ENCODE data around the gene APOA1. TPM values are rescaled to one million over a fixed set of nuclear protein-coding genes. Genes with fewer than 3 reads are reported as not detected.
"Not testable (repeated sequence)": the region's sequence is repeated elsewhere in the genome, so short reads cannot be mapped to it uniquely, and the experiment has no call there.

Gene APOA1
- total RNA-seq, 1 donor from 2014 or later, result 1.6 TPM

DNA sequence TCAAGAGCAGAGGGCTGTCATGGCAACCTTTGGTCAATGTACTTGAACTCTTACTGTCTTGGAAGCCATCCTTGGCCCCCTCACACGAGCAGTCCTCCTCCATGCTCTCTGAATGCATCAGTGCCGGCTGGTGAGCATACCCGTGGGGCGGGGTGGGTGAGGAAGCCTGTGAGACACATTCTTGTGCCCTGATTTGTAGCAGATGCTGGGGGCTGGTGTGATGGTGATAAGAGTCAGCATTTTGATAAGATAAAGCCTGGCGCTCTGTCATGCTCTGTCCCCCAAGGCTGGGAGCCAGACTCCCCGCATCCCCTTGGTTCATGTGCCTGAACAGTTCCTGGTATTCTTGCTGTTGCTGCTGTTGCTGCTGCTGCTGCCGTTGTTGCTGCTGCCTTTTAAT, 20.5 kb upstream of the APOA1 start:
- DNase-seq, result no peak

DNA sequence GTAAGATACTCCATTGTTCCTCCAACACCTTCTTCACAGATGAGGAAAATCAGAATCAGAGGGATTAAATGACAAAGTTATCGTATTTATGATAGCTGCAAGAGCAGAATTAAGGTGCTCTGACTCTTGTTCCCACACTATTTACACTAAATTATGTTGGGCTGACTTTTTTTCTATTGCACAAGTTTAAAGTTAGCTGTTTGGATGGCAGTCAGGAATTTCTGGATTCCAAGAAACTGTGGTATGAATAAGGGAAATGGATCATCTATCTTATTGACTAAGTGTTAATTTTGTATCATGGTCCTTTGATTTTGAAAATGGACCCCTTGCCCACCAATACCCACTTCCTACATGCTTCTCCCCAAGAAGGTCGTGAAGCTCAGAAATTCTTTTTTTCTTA, 19.9 kb upstream of the APOA1 start:
- no peak for DNase-seq

DNA sequence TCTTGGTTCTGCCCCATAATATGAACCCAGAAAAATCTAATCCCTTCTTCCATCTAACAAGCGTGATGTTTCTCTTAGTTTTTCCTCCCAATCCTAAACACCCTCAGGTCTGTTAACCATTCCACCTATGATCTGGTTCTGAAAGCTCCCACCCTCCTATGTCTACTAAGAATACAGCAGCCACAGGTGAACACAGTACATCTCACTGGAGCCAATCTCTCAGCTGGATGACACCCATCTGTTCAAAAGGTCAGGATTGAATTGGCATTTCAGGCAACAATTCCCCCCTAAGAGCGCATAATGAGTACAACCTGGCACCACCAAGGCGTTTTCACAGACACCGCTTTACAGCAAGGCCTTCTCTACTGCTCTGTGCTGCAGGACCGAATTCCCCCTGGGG, 19.0 kb upstream of the APOA1 start:
- DNase-seq, result no peak

DNA sequence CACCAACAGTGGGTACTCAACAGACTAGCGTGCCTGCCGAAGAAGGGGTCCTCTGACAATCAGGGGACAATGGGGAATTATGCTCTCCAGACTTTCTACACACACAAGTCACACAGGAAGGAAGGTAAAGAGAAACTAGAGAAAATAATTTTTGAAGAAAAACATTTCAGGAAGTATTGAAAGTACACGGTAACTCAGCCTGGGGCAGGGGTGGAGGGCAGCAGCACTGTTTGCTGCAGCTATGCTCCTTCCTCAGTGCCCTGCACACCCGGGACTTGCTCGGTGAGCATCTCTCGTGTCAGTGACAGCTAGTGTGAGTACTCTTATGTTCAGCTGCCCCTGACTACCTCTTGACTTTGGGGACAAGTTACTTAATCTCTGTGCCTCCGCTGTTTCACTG, 18.0 kb upstream of the APOA1 start:
- DNase-seq, result no peak

DNA sequence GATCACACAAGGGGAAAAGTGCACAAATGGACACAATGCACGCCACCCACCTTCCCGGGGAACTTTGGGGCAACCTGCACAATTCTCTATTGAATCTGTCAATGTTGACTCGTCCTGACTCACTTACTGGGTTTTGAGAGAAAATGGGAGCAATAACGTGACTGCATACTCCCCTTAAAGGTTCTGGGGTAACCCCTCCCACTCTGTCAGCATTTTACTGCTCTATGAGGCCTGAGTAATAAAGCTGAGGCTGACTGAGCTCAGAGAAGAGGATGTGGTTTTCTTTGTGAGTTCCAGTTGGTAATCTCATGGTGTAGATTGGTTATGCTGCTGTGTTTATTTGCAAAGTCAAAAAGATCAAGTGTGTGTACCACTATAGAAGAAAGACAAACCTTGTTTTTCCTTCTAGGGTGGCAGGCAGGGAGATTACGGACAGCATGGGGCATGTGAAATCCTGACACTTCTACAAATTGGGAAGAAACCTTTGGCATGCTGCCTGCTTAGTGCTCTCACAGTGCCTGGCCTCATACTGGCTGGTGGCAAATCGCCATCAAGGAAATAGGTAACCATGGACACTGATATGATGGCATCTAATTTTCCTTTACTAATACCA, 16.1 kb upstream of the APOA1 start:
- DNase-seq, result no peak

DNA sequence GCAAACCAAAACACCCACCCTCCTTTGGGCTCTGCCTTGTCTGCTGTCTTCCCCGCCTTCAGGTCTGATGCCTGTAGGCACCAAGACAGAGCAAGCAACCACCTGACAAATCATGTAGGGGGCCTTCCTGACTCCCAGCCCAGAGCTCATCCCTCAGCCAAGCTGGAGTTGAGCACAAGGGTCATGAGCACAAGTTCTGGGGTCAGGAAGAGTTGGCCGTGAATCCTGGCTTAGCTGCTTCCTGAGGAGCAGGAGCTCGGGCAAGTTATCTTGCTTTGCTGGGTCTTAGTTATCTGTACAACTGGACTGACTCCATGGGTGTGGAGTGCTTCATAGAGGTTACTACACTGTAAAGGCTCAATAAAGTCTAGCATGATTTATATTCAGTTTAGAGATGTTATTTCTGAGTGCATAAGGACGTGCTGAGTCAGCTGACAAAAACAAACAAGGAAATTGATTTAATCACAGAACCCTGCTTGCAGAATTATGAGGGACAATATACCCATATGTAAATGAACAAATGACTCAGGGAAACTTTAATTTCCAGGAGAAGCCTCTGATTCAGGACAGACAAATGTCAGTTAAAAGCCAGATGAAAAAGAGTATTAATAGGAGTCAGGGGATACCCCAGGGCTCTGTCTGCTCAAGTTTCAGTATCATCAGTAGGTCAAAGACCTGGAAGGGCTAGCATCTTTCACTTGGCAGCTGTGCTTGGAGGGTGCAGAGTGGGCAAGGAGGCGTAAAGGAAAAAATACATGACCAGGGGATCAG, 15.0 kb upstream of the APOA1 start:
- DNase-seq, result no peak

DNA sequence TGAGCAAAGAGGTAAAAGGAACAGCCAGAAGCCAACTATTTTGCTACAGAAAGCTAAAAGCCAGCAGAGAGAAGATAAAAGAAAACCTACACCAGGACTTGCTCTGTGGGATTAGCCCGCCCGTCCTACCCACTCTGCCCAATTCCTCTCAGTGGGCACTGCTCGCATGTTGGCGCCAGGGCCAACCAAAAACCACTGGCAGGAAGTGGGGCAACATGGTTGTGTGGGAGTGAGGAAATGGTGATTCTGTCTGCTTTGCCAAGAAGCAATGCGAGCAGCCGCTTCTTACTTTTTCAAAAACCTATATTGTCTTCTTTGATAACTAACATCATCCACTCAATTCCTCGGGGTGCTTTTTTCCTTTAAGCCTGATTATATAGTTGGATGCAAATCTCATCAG, 14.2 kb upstream of the APOA1 start:
- no peak for DNase-seq

DNA sequence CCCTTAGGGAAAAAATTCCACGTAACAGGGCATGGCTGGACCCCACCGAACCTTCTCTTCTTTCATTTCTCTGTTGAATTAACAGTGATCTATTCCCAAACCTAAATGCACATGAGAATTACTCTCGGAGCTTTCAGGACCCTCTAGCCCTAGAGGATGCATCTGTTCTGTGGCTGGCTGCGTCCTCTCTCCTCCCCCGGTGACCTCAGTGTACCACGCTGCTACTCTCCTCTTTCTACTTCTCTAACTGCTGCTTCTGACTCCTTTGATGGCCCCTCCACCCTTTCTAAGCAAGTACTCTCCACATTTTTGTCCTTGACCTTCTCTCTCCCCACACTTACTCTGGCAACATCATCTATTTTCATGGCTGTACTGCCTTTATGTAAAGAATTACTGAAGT, 12.1 kb upstream of the APOA1 start:
- no peak for DNase-seq

DNA sequence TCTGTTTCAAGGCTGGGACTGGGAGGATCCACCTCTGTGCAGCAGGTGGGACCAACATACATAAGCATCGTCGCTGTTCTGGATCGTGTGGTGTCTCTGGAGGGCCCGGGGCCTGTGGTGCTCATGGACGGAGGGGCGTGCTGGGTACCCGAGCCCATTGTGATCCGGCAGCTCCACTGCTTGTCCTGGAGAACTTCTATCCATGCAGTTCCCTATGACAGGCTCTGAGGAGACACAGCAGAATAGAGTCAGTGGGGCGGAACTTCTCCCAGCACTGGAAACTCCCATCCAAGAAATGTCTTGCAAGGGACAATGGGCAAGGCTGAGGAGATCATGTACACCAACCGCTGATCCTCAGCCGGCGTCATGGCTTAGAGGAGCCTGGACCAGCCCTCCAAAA, 11.6 kb upstream of the APOA1 start:
- DNase-seq, result no peak

DNA sequence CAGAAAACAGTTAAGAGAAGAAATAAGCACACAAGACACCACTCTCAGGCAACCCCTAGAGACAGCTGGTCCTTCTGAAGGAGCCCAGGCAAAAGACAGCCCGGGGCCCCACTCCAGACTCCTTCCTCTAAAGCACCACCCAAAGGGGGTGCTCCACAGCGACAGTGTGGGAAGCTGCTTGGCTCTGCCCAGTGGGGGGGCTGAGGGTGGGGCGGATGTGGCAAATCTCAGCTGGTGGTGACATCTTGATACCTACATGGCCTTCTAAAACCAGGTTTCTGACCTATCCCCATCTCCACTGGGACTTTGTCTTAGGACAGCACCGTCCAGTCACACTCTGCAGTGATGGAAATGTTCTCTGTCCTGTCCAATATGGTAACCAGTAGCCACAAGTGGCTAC, 10.2 kb upstream of the APOA1 start:
- no peak for DNase-seq

DNA sequence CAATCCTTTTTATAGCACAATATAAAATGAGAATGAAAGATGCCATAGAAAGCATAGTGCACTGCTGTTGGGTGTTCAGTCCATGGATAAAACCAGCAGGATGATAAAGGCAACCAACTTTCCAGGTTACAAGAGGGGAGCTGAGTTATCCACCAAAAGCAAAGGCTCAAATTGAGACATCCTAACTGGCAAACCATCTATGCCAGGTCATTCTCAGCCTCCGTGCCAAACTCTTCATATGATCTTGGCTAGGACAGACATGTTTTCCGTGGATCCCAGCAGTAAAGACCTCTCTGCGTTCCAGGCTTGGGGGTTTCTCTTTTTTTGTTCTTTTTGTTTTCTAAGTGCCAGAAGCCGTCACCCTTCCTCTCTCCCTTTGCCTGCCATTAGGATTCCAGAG, 7.3 kb upstream of the APOA1 start:
- DNase-seq, result no peak

DNA sequence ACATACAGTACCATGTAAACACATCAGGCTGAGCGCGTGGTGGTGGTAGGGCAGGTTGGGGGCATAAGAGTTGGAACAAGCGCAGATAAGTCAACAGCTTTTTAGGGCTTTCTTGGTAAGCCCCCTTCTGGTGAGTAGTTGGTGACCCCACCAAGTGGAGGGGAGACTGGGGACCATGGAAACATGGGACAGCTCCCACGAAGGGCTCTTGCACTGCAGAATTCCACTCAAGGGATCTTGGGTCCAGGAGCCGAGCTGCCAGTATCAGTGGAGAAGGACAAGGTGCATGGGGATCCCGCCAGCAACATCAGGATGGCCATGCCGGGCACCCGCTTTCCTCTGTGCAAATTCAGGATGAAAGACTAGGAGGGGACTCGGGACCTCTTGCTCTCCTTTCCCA, 6.2 kb upstream of the APOA1 start:
- no peak for DNase-seq

DNA sequence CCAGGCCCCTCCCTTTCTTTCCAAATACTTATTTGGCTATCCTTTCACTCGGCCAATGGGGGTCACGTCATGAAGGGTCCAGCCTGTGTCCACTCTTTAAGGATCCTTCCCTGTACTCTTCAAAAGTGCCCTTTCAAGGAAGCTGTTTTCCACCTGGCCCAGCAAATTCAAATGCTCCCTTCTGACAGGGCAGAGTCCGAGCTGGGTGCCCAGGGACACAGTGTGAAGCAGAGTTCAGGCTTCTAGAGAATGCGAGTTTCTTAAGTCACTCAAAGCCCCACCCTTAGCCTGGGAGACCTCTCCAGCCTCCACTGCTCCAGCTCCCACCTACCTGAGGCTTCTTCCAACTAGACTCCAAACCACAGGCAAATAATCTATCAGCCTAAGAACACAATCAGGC, 5.5 kb upstream of the APOA1 start:
- no peak for DNase-seq

DNA sequence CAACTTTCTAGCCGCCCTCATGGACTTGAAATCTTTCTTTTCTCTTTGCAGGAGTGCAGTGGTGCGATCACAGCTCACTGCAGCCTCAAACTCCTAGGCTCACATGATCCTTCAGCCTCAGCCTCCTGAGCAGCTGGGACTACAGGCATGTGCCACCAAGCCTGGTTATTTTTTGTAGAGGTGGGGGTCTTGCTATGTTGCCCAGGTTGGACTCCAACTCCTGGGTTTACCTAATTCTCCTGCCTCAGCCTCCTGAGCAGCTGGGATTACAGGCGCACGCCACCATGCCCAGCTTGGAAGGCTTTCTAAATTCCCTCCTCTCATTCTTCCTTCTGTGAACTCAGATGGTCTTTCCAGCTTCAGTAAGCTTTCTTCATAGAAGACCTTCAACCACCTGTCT, 4.7 kb upstream of the APOA1 start:
- DNase-seq, result no peak

DNA sequence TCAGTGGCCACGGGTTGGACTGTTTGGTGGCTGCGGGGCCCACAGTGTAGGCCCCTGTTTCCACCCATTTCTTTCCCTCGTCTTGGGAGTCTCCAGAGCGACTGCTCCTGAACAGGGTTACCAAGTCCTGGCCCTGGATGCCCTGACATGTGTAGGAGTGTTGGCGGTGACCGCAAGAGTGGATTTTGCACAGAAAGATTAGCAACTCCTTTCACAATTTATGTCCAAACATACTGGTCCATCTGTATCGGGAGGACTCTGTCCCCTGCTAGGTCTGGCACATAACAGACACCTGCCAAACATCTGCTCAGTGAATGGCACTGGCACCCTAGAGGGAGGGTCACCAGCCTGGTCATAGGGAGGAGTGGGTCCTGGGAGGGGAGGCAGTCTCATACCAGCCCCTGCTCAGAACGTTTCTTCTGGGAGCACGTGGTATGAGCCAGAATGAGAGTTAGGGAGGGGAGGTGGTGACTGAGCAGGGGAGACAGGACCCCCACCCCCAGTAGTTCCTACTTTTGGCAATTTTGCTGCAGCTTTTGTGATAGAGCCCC, 3.4 kb upstream of the APOA1 start:
- no peak for DNase-seq

DNA sequence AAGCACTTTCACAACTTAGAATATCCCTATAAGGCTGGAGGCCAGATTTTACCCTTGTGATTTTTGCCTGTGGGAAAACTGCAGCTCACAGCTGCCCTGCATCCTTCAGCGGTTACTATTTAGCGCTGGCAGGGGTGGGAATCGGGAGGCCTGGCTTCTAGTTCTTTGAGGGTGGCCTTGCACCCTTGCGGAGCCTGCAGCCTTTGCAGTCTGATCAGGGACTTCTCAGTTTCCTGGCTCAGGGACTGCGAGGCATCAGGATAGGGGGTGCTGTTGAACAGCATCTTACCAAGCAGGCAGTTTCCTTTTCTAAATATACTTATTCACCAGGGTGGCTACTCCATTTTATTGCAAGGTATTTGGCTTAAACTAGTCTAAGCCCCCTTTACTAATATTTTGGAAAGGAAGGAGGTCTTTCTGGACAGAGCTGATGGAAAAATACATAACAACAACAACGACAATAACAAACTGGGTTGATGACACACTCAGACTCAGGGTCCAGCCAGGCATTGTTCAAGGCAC, 2.9 kb upstream of the APOA1 start:
- DNase-seq, result no peak

DNA sequence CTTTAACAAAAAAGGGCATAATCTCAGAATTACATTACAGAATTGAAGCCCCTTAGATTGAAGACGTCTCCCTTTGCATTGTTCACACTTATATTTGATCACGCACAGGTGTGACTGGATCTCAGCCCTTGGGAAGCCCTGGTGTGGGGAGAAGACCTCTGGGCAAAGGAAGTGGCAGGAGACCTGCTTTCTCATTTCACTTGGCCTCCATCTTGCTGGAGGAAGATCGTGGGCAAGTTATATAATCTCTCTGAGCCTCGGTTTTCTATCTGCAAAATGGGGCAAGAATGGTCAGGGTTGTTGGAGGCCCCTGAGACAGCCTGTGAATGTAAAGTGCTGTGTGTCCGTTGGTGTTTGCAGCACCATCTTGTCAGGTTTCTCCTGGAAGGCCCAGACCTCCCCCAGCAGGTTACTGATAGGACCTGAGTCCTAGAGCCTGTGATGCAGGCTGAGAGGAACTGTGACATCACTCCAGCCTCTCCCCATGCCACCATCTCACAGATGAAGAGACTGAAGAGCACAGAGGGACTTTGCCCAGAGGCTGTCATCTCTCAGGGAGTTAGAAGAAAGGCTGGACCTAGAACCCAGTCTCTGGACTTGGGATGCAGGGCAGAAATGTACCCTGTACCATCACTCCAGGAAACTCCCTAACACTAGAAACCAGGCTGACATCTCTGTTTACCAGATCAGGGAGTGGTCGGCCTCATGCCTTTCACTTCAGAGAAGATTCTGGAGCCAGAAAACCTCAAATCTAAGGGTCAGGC, 1.1 kb upstream of the APOA1 start:
- no peak for DNase-seq

DNA sequence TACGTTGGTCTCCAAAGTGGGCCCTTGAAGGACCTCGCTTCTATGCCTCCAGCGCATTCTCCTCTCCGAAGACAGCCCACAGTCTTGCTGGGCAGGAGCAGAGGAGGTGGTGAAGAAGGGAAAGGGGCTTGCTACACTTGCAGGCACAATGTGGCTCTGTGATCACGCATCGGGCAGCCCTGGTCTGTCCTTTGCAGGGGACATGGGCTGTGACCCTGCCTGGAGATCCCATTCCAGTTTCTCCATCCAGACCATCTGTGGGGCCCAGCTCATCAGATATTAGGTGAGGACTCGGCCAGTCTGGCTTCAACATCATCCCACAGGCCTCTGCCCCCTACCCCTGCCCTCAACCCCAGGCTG, 810 bp downstream of the APOA1 start:
- DNase-seq, result no peak

DNA sequence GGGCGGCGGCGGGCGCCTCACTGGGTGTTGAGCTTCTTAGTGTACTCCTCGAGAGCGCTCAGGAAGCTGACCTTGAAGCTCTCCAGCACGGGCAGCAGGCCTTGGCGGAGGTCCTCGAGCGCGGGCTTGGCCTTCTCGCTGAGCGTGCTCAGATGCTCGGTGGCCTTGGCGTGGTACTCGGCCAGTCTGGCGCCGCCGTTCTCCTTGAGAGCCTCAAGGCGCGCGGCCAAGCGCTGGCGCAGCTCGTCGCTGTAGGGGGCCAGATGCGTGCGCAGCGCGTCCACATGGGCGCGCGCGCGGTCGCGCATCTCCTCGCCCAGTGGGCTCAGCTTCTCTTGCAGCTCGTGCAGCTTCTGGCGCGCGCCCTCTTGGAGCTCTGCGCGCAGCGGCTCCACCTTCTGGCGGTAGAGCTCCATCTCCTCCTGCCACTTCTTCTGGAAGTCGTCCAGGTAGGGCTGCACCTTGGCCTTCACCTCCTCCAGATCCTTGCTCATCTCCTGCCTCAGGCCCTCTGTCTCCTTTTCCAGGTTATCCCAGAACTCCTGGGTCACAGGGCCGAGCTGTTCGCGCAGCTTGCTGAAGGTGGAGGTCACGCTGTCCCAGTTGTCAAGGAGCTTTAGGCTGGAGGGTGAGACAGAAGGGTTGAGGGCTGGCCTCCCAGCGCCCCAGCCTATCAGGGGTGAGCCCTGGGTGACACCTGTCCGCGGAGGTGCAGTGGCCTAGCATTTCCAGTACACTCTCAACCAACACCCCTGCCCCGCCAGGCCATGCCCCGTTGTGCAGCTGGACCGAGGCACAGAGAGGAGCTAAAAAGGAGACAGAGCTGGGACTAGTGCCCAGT, 1.4 kb downstream of the APOA1 start:
- peak; percentile 74 for DNase-seq

DNA sequence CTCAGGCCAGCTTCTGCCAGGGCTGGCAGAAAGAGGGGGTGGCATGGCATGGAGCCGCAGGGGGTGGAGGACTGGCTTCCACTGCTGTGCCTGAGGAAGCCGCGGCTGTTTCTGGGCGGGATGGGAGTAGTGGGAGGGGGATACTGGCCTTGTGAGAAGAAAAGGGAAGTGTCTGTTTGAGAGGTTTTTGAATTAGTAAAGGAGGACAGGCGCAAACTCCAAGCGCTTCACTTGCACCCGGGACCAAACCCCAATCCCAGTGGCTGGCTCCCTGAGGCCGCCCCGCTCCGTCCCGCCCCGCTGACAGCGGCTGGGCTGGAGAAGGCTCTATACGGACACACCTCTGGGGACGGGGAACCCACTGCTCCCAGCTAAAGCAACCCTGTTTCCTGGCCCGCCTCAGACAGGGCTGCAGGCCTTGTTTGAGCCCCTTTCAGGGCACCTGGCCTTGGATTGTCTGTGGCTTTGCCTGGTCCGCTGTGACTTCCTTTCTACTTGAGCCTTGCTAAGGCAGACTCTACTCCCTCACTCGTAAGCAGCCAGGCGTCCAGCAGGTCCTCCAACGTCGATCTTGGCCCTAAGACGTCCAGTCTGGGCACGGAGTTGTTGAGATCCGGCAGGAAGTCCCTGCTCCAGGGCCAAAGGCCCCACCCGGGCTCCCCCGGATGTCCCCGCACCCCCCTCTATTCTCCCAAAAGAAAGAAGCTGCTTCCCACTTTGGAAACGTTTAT, 2.2 kb downstream of the APOA1 start:
- DNase-seq, result no peak

DNA sequence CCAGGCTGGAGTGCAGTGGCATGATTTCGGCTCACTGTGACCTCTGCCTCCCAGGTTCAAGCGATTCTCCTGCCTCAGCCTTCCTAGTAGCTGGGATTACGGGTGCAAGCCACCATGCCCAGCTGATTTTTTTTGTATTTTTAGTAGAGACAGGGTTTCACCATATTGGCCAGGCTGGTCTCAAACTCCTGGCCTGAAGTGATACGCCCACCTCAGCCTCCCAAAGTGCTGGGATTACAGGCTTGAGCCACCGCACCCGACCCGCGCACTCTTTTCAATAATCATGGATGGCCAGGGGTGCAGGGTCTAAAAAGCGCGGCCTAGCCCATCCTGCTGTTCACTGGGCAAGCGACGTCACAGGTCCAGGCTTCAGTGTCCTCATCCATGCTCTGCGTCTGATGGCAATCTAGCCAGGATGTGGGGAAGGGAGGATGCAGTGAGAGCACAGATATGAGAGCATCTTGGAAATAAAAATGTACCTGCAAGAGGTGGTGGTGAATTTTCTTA, 2.8 kb downstream of the APOA1 start:
- DNase-seq, result not testable (repeated sequence)

Measured in skin of body (tissue), 2 donors.